MCF 10A (cell line): ENCODE measurements around the gene VASP. TPM values are rescaled to one million over a fixed set of nuclear protein-coding genes. Genes with fewer than 3 reads are reported as not detected.
A peak's percentile ranks its signal among the peaks of the same experiment; 100 is the strongest.

ENCODE experiments used
- Bru-seq: library from RNA; stranded (reverse); fragments of 400-500 nt; gene quantifications from one replicate; lab custom pipeline; 2021; lab: Mats Ljungman, UMichigan
- BruChase-seq, 2 experiments: library from RNA; stranded (reverse); fragments of 400-500 nt; gene quantifications; one replicate each; lab custom pipeline; 2021; lab: Mats Ljungman, UMichigan
- BruUV-seq: library from RNA; stranded (reverse); fragments of 400-500 nt; replicated peaks from 2 replicates; lab custom pipeline; 2021; lab: Mats Ljungman, UMichigan
- CTCF ChIA-PET: fragments of 300-600 bp; sonication (Branson Sonifier 250); formaldehyde crosslinking; extraction: SDS; loops from one replicate; lab custom pipeline; 2021; ENCODE audit warnings: antibody characterized with exemption, inconsistent platforms; lab: Yijun Ruan, JAX
- POLR2A ChIA-PET: fragments of 300-600, 350-650 bp; sonication (Branson Sonifier 250); formaldehyde crosslinking; extraction: SDS; loops from one replicate; lab custom pipeline; 2020; ENCODE audit warnings: antibody characterized with exemption, inconsistent platforms; lab: Yijun Ruan, JAX
- DNase-seq: peaks from one replicate; pipeline ENCODE4 v3.0.0-alpha.2; 2018; ENCODE audit not compliant: unreplicated experiment
- H3K27ac Mint-ChIP-seq: one replicate; pipeline ENCODE4 v1.8.0; 2022; ENCODE audit warnings: mild to moderate bottlenecking, low read depth, mixed read lengths; ENCODE audit not compliant: unreplicated experiment
- H3K27me3 Mint-ChIP-seq: one replicate; pipeline ENCODE4 v1.8.0; 2022; ENCODE audit warnings: mixed read lengths; ENCODE audit not compliant: insufficient read depth, unreplicated experiment
- H3K36me3 Mint-ChIP-seq: one replicate; pipeline ENCODE4 v1.8.0; 2022; ENCODE audit warnings: mild to moderate bottlenecking, moderate library complexity, mixed read lengths; ENCODE audit not compliant: insufficient read depth, unreplicated experiment
- H3K4me1 Mint-ChIP-seq: one replicate; pipeline ENCODE4 v1.8.0; 2022; ENCODE audit warnings: mixed read lengths; ENCODE audit not compliant: insufficient read depth, unreplicated experiment
- H3K4me3 Mint-ChIP-seq: one replicate; pipeline ENCODE4 v1.8.0; 2022; ENCODE audit warnings: mild to moderate bottlenecking, moderate library complexity, mixed read lengths; ENCODE audit not compliant: unreplicated experiment
- H3K9me3 Mint-ChIP-seq: one replicate; pipeline ENCODE4 v1.8.0; 2022; ENCODE audit warnings: mixed read lengths; ENCODE audit not compliant: unreplicated experiment
- CTCF ChIP-seq: fragments of 200-600 bp; IDR thresholded peaks from one replicate; pipeline ENCODE4 v1.8.0; 2022; ENCODE audit warnings: antibody characterized with exemption, mild to moderate bottlenecking; ENCODE audit not compliant: unreplicated experiment
- intact Hi-C: fragments of 100-400 bp; cut with micrococcal nuclease; formaldehyde crosslinking; loops from 2 replicates; pipeline ENCODE4 v1.14.1; 2022
- long read RNA-seq: library from polyadenylated mRNA; stranded (forward); transcript quantifications from one replicate; pipeline ENCODE4 v2.0.0, GENCODE V29; 2022
- total RNA-seq: library from RNA; stranded (reverse); gene quantifications from 2 replicates; pipeline ENCODE4 v1.2.3, GENCODE V29; 2022

Gene VASP
- 168 and 178 TPM in 2 replicates for total RNA-seq
- percentile 66 among the genes with signal in this experiment for Bru-seq, nascent RNA
- BruChase-seq, experiment 1, labeled RNA remaining after a 6-hour chase: percentile 85 among the genes with signal in this experiment
- BruChase-seq, experiment 2, labeled RNA remaining after a 2-hour chase: percentile 75 among the genes with signal in this experiment
- long read RNA-seq, transcript VASP-201 (13 exons, 2,305 nt): major isoform, 153 of 260 reads
- long read RNA-seq, partial matches to known transcripts: 49 of 260 reads
- long read RNA-seq, other reads (novel, unspliced or antisense): 56 of 260 reads

- peak; percentile 96 for DNase-seq
- CTCF ChIA-PET: interaction anchor here (0.7 to 1.2 kb wide), 5 partner anchors 8 to 63 kb away, joined by 3 to 6 read pairs (median 4); no protein-coding TSS in a partner anchor
- intact Hi-C loops: loop anchor here (1.0 to 5.0 kb wide), 3 partner anchors 16 to 135 kb away; no protein-coding TSS in a partner anchor
- Mint-ChIP-seq H3K36me3 (peaks cover 7% of the 10 kb centered on the region), H3K27me3 (no peaks in the 10 kb centered on the region), H3K27ac (peak within 1 kb of the TSS; percentile 91), H3K9me3 (no peaks in the 10 kb centered on the region), H3K4me3 (peak within 1 kb of the TSS; percentile 99), H3K4me1 (peaks cover 26% of the 10 kb centered on the region)
- no peak for TF ChIP-seq CTCF
- no TSS peak for BruUV-seq
- POLR2A ChIA-PET: interaction anchor here (0.8 to 2.0 kb wide), 3 partner anchors 11 to 135 kb away, joined by 3 to 17 read pairs (median 4); partner anchors contain the start of gene PPP1R13L
These were observed at the start of gene VASP for GRCh38 chr19:45506989-45507871. Gene VASP (plus strand): TSS chr19:45507479. CDS start chr19:45507772, 293 bp downstream.

GRCh38 chr19:45457776-45458175 lies 49.5 kb upstream of the VASP start:
- no peak for TF ChIP-seq CTCF
- intact Hi-C loops: no loop called here
- Mint-ChIP-seq H3K27ac (no peak overlapping the region), H3K4me1 (peaks cover 29% of the 10 kb centered on the region), H3K36me3 (no peaks in the 10 kb centered on the region), H3K9me3 (no peaks in the 10 kb centered on the region), H3K4me3 (no peak overlapping the region), H3K27me3 (no peaks in the 10 kb centered on the region)
- CTCF ChIA-PET: interaction anchor here (0.6 to 1.5 kb wide), 3 partner anchors 10 to 269 kb away, joined by 3 to 11 read pairs (median 4); no protein-coding TSS in a partner anchor
- BruUV-seq: no TSS peak
- POLR2A ChIA-PET: no interaction called here
- DNase-seq: no peak

GRCh38 chr19:45460807-45461347 lies 46.4 kb upstream of the VASP start:
- H3K36me3 Mint-ChIP-seq: no peaks in the 10 kb centered on the region
- no peak for DNase-seq
- no TSS peak for BruUV-seq
- H3K27me3 Mint-ChIP-seq: no peaks in the 10 kb centered on the region
- ChIA-PET POLR2A (no interaction called here), CTCF (interaction anchor here (1.1 to 1.2 kb wide), 3 partner anchors 18 to 24 kb away, joined by 3 to 5 read pairs (median 4); no protein-coding TSS in a partner anchor)
- no peak overlapping the region for H3K4me3 Mint-ChIP-seq
- no peak overlapping the region for H3K27ac Mint-ChIP-seq
- no peak for TF ChIP-seq CTCF
- intact Hi-C loops: no loop called here
- no peaks in the 10 kb centered on the region for H3K9me3 Mint-ChIP-seq
- peaks cover 7% of the 10 kb centered on the region for H3K4me1 Mint-ChIP-seq
